GM13976 (cell line): ENCODE results near the gene SLC25A51.

ENCODE experiments used
- DNase-seq: peaks from one replicate; pipeline ENCODE4 v3.0.0; 2012; ENCODE audit warnings: low spot score
- CTCF ChIP-seq: IDR thresholded peaks from 2 replicates; pipeline ENCODE4 v1.5.1; 2012; ENCODE audit warnings: borderline replicate concordance, mild to moderate bottlenecking; ENCODE audit not compliant: insufficient read depth; ENCODE audit errors: extremely low read depth, missing control alignments, control extremely low read depth
- in situ Hi-C: fragments of 300-500 bp; cut with MboI; formaldehyde crosslinking; loops from one replicate; pipeline ENCODE4 v1.12.0; 2022; ENCODE audit warnings: low sequenced_read_pairs, mixed read lengths, inconsistent platforms; ENCODE audit not compliant: unreplicated experiment

Gene SLC25A51

GRCh38 chr9:37919956-37920335, 16.0 kb upstream of the SLC25A51 start:
- in situ Hi-C loops: loop anchor here (10.0 kb wide), 1 partner anchor 245 kb away; no protein-coding TSS in a partner anchor

GRCh38 chr9:37919246-37919955, 15.5 kb upstream of the SLC25A51 start:
- in situ Hi-C loops: loop anchor here (10.0 kb wide), 1 partner anchor 245 kb away; no protein-coding TSS in a partner anchor
- DNase-seq: no peak
- TF ChIP-seq CTCF: no peak

More at GRCh38 chr9:37919956-37920335, 16.0 kb upstream of the SLC25A51 start:
- TF ChIP-seq CTCF: no peak
- DNase-seq: no peak

DNA sequence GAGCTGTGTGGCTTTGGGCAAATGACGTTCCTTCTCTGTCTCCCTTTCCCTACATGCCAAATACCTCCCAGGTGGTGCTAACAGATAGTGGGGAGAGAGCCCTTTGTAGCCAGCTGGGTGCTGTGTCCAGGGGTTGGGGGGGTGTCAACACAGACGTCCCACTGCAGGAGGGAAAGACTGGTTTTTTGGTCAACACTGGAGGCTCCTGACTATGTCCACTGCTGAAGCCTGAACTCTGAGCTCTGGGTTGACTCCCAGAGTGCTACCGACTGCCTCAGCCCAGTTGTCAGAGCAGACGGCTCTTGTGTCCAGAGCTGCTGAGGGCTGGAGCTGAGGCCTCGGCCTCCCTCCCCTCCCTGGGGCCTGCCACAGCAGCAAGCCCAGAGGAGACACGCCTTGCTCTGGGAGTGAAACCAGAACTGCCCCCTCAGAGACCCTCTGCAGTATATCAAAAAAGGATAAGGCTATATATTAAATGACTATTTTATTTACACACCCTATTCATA, 14.8 kb upstream of the SLC25A51 start:
- DNase-seq: no peak
- no peak for TF ChIP-seq CTCF
- in situ Hi-C loops: loop anchor here (10.0 kb wide), 1 partner anchor 246 kb away; no protein-coding TSS in a partner anchor

- TF ChIP-seq CTCF: no peak
- in situ Hi-C loops: loop anchor here (10.0 kb wide), 1 partner anchor 247 kb away; no protein-coding TSS in a partner anchor
Observed at GRCh38 chr9:37917801-37918664, 14.1 kb upstream of the SLC25A51 start.

DNA sequence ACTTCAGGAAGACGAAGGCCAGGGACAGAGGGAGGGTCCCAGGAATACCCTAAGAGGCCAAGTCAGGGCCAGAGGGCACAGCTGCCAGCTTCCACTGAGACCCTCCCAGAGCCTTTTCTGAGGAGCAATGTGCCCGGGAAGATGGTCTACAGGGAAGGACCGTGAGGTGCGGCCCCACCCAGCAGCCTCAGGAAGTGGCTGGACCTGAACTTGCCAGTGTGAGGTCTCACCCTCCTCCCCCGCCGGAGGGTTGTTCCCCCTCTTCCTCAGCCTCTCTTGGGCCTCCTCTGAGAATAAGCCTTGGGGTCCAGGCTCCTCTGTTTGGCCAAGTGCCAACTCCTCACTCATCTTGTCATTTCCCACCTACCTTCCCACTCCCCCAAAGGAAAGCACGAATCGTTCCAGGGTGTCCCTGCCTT, 13.4 kb upstream of the SLC25A51 start:
- TF ChIP-seq CTCF: no peak
- in situ Hi-C loops: loop anchor here (10.0 kb wide), 1 partner anchor 247 kb away; no protein-coding TSS in a partner anchor
- DNase-seq: no peak

More at GRCh38 chr9:37917801-37918664, 14.1 kb upstream of the SLC25A51 start:
- DNase-seq: no peak
